Measurements from ENCODE around the gene ZNF93.
"Not testable (repeated sequence)": the region's sequence is repeated elsewhere in the genome, so short reads cannot be mapped to it uniquely, and the experiment has no call there.

DNA sequence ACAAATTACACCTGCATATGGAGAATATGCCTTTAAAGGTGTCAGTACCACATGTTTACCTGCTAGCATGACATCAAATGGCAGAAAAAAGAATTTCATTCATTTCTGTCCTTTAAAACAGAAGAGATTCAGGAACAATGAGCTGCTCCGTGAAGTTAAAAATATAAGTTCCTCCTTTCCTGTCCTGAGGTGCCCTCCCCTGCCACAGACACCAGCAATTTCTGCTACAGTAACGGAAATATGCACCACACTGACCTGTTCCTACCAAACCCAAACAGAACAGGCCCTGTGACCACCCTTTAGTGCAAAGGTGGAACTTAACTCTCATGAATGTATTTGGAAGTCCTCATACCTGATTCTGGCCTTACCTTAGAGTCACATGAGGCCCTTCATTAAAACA, 49.0 kb upstream of the ZNF93 start:
- not testable (repeated sequence) for TF ChIP-seq POLR2A (IDR thresholded peaks at IDR 0.05; ENCODE audit: low read length); GATA1 (IDR thresholded peaks at IDR 0.05; ENCODE audit: low read depth, low read length)
